K562 (cell line): Measurements from ENCODE around the gene TRPM4. TPM values are rescaled to one million over a fixed set of nuclear protein-coding genes. Genes with fewer than 3 reads are reported as not detected.

Source experiments
- ARNT ChIP-seq, 2 experiments: fragments of 450-650 bp; IDR thresholded peaks; 2 replicates each; pipeline ENCODE4 v1.6.1; 2016; ENCODE audit warnings: mild to moderate bottlenecking in 1 of 2
- CHD2 ChIP-seq: IDR thresholded peaks from 2 replicates; pipeline ENCODE4 v1.6.1; 2011; ENCODE audit warnings: low read depth, low read length
- DPF2 ChIP-seq: fragments of 450-650 bp; IDR thresholded peaks from 2 replicates; pipeline ENCODE4 v1.6.1; 2016
- HDAC1 ChIP-seq, 2 experiments: fragments of 450-650 bp; IDR thresholded peaks; 2 replicates each; pipeline ENCODE4 v1.6.1; 2016 to 2017; ENCODE audit warnings: inconsistent platforms in 1 of 2, mild to moderate bottlenecking in 1 of 2, moderate library complexity in 1 of 2
- HDAC6 ChIP-seq: IDR thresholded peaks from 2 replicates; pipeline ENCODE4 v1.6.1; 2012; ENCODE audit warnings: low read depth, mild to moderate bottlenecking, control low read depth, inconsistent platforms, low read length, moderate library complexity
- MTF1 ChIP-seq: fragments of 250-450 bp; sonication (Bioruptor Pico); IDR thresholded peaks from 2 replicates; pipeline ENCODE4 v1.9.0; 2021; ENCODE audit warnings: moderate library complexity, mild to moderate bottlenecking, inconsistent platforms, borderline replicate concordance
- PURB ChIP-seq: sonication (generic); formaldehyde crosslinking; IDR thresholded peaks from 2 replicates; pipeline ENCODE4 v1.9.0; 2021; ENCODE audit warnings: low read depth, mild to moderate bottlenecking, missing genetic modification reagents
- RFX1 ChIP-seq: fragments of 450-650 bp; IDR thresholded peaks from 2 replicates; pipeline ENCODE4 v1.6.1; 2016; ENCODE audit warnings: mild to moderate bottlenecking, moderate library complexity
- RFX7 ChIP-seq: fragments of 250-450 bp; sonication (Bioruptor Pico); IDR thresholded peaks from 2 replicates; pipeline ENCODE4 v1.5.1; 2021; ENCODE audit warnings: mild to moderate bottlenecking
- TCF7L2 ChIP-seq: fragments of 150-350 bp; IDR thresholded peaks from 2 replicates; pipeline ENCODE4 v1.6.1; 2016; ENCODE audit warnings: low read depth, mild to moderate bottlenecking, low read length, moderate library complexity
- ZFPM2 ChIP-seq: fragments of 250-450 bp; sonication (Bioruptor Pico); IDR thresholded peaks from 2 replicates; pipeline ENCODE4 v1.5.1; 2022; ENCODE audit warnings: mild to moderate bottlenecking
- ZNF324 ChIP-seq: fragments of 250-450 bp; sonication (Bioruptor Pico); IDR thresholded peaks from 2 replicates; pipeline ENCODE4 v1.4.0; 2020; ENCODE audit warnings: mild to moderate bottlenecking
- ZNF347 ChIP-seq: fragments of 450-650 bp; formaldehyde crosslinking; IDR thresholded peaks from 2 replicates; pipeline ENCODE4 v1.4.0; 2020; ENCODE audit warnings: low read depth, mild to moderate bottlenecking, moderate library complexity
- ZNF778 ChIP-seq: fragments of 450-650 bp; formaldehyde crosslinking; IDR thresholded peaks from 2 replicates; pipeline ENCODE4 v1.4.0; 2020; ENCODE audit warnings: mild to moderate bottlenecking, moderate library complexity
- ZNF780A ChIP-seq: fragments of 250-450 bp; sonication (Bioruptor Pico); IDR thresholded peaks from 2 replicates; pipeline ENCODE4 v1.5.0; 2021; ENCODE audit warnings: mild to moderate bottlenecking
- ZNF830 ChIP-seq: fragments of 250-450 bp; sonication (Bioruptor Pico); IDR thresholded peaks from 2 replicates; pipeline ENCODE4 v1.5.0; 2021; ENCODE audit warnings: mild to moderate bottlenecking
- polyA plus RNA-seq, 8 experiments: library from polyadenylated mRNA; depleted of rRNA in 4 of 8; stranded (reverse) in 5 of 8; unstranded in 3 of 8; fragments of >200 nt; fragmentation: Nextera tagmentation in 2 of 8; fragmentation: Illumina TruSeq in 1 of 8; extraction: Ambion mirVana in 2 of 8; extraction: Trizol in 1 of 8; gene quantifications; 2 replicates each; pipeline versions ENCODE4 v1.2.1 to v1.2.3, GENCODE V29; 2011 to 2014; ENCODE audit warnings: inconsistent platforms in 1 of 8, missing spikeins in 1 of 8
- total RNA-seq, 7 experiments: library from RNA; depleted of rRNA in 6 of 7; stranded (reverse); fragments of >200 nt in 6 of 7; fragmentation: Illumina TruSeq in 2 of 7; extraction: Trizol in 2 of 7; gene quantifications; 2 replicates each; pipeline versions ENCODE4 v1.2.1 to v1.2.3, GENCODE V29; 2011 to 2021; ENCODE audit warnings: low replicate concordance in 1 of 7
- TF ChIP-seq, protein P1 (sequence below): fragments of 250-450 bp; sonication (Bioruptor Pico); IDR thresholded peaks from 2 replicates; pipeline ENCODE4 v1.5.0; 2022; ENCODE audit warnings: mild to moderate bottlenecking
- TF ChIP-seq, protein P2 (sequence below): IDR thresholded peaks from 2 replicates; pipeline ENCODE4 v1.6.1; 2016; ENCODE audit warnings: missing genetic modification characterization, missing compliant biosample characterization
- TF ChIP-seq, protein P3 (sequence below): fragments of 450-650 bp; IDR thresholded peaks from 2 replicates; pipeline ENCODE4 v1.7.1; 2018; ENCODE audit warnings: mild to moderate bottlenecking, low read depth; ENCODE audit not compliant: partially characterized antibody
- TF ChIP-seq, protein P4 (sequence below): sonication (generic); formaldehyde crosslinking; IDR thresholded peaks from 2 replicates; pipeline ENCODE4 v1.8.1; 2023; ENCODE audit warnings: mild to moderate bottlenecking, missing genetic modification reagents

Gene TRPM4
- total and polyA plus RNA-seq, 9 of the 15 experiments (the other 6 are each of a cell fraction or from before 2014, with no cell fraction given): 6.5 to 45.4 (median 15.2) TPM

DNA sequence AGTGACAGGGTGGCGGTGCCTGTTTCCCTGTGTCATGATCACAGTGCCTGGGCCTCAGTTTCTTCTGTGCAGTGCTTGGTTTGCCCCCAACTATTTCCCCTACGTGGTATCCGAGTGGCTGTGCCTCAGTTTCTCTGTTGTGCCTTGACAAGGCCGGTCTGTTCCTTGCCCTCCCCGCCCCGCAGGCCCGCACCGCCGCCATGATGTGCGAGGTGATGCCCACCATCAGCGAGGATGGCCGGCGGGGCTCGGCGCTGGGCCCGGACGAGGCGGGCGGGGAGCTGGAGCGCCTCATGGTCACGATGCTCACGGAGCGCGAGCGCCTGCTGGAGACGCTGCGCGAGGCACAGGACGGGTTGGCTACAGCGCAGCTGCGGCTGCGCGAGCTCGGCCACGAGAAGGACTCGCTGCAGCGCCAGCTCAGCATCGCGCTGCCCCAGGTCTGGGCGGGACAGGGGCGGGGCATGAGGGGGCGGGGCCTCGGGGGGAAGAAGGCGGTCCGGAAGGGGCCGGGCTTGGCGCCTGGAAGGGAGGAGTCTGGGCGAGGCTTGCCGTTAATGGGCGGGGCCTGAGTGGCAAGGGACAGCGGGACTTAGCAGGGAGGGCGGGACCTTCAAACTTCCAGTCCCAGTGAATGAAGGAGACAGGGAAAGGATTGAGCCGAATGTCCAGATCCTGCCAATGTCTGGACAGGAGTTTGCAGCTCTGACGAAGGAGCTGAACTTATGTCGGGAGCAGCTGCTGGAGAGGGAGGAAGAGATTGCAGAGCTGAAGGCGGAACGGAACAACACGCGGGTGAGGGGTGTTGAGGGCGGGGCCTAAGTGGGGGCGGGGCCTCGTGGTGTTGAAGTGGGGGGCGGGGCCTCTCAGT, 29.7 kb upstream of the TRPM4 start (continued):
- TF ChIP-seq ZFPM2 (no peak), TCF7L2 (no peak), ZNF780A (CRISPR knock-in tag) (no peak), PURB (CRISPR knock-in tag) (no peak), ZNF778 (no peak), HDAC6 (no peak), HDAC1 (IDR thresholded peaks at IDR 0.05) (peak in 1 of 2 experiments; percentile 97; a peak in 2 of 4 replicates), ZNF324 (CRISPR knock-in tag) (no peak), MTF1 (CRISPR knock-in tag) (no peak), ZNF830 (CRISPR knock-in tag) (no peak), RFX7 (CRISPR knock-in tag) (no peak), CHD2 (0 out of 2 replicates have a peak, but pooled peaks have one; percentile 41), ARNT (IDR thresholded peaks at IDR 0.05) (no peak), ZNF347 (CRISPR knock-in tag) (no peak), RFX1 (no peak), DPF2 (0 out of 2 replicates have a peak, but pooled peaks have one; percentile 3)
- TF ChIP-seq, protein P1, sequence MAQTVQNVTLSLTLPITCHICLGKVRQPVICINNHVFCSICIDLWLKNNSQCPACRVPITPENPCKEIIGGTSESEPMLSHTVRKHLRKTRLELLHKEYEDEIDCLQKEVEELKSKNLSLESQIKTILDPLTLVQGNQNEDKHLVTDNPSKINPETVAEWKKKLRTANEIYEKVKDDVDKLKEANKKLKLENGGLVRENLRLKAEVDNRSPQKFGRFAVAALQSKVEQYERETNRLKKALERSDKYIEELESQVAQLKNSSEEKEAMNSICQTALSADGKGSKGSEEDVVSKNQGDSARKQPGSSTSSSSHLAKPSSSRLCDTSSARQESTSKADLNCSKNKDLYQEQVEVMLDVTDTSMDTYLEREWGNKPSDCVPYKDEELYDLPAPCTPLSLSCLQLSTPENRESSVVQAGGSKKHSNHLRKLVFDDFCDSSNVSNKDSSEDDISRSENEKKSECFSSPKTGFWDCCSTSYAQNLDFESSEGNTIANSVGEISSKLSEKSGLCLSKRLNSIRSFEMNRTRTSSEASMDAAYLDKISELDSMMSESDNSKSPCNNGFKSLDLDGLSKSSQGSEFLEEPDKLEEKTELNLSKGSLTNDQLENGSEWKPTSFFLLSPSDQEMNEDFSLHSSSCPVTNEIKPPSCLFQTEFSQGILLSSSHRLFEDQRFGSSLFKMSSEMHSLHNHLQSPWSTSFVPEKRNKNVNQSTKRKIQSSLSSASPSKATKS (CRISPR knock-in tag): no peak
- TF ChIP-seq, protein P2, sequence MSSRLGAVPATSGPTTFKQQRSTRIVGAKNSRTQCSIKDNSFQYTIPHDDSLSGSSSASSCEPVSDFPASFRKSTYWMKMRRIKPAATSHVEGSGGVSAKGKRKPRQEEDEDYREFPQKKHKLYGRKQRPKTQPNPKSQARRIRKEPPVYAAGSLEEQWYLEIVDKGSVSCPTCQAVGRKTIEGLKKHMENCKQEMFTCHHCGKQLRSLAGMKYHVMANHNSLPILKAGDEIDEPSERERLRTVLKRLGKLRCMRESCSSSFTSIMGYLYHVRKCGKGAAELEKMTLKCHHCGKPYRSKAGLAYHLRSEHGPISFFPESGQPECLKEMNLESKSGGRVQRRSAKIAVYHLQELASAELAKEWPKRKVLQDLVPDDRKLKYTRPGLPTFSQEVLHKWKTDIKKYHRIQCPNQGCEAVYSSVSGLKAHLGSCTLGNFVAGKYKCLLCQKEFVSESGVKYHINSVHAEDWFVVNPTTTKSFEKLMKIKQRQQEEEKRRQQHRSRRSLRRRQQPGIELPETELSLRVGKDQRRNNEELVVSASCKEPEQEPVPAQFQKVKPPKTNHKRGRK (tag): no peak
- TF ChIP-seq, protein P3, sequence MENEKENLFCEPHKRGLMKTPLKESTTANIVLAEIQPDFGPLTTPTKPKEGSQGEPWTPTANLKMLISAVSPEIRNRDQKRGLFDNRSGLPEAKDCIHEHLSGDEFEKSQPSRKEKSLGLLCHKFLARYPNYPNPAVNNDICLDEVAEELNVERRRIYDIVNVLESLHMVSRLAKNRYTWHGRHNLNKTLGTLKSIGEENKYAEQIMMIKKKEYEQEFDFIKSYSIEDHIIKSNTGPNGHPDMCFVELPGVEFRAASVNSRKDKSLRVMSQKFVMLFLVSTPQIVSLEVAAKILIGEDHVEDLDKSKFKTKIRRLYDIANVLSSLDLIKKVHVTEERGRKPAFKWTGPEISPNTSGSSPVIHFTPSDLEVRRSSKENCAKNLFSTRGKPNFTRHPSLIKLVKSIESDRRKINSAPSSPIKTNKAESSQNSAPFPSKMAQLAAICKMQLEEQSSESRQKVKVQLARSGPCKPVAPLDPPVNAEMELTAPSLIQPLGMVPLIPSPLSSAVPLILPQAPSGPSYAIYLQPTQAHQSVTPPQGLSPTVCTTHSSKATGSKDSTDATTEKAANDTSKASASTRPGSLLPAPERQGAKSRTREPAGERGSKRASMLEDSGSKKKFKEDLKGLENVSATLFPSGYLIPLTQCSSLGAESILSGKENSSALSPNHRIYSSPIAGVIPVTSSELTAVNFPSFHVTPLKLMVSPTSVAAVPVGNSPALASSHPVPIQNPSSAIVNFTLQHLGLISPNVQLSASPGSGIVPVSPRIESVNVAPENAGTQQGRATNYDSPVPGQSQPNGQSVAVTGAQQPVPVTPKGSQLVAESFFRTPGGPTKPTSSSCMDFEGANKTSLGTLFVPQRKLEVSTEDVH: no peak
- TF ChIP-seq, protein P4, sequence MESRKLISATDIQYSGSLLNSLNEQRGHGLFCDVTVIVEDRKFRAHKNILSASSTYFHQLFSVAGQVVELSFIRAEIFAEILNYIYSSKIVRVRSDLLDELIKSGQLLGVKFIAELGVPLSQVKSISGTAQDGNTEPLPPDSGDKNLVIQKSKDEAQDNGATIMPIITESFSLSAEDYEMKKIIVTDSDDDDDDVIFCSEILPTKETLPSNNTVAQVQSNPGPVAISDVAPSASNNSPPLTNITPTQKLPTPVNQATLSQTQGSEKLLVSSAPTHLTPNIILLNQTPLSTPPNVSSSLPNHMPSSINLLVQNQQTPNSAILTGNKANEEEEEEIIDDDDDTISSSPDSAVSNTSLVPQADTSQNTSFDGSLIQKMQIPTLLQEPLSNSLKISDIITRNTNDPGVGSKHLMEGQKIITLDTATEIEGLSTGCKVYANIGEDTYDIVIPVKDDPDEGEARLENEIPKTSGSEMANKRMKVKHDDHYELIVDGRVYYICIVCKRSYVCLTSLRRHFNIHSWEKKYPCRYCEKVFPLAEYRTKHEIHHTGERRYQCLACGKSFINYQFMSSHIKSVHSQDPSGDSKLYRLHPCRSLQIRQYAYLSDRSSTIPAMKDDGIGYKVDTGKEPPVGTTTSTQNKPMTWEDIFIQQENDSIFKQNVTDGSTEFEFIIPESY (CRISPR knock-in tag): peak; percentile 77
